ENCODE measurements around the gene HOXB8.

HOXB8 gene

DNA sequence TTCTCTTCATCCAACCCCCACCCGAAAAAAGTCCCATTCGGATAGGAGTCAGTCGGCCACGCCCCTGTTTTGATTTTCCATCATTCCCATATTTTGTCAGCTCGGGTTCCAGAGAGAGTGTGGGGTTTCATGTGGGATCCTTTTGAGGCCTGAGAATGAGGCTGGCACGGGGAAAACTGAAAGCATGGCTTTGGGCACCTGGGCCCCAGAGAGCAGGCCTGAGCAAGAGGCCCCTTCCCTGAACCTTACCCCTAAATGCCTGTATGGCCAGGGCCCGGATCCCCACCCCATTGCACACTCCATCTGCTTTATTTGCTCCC is 32.4 kb downstream of the HOXB8 start:
- no peak for DNase-seq

DNA sequence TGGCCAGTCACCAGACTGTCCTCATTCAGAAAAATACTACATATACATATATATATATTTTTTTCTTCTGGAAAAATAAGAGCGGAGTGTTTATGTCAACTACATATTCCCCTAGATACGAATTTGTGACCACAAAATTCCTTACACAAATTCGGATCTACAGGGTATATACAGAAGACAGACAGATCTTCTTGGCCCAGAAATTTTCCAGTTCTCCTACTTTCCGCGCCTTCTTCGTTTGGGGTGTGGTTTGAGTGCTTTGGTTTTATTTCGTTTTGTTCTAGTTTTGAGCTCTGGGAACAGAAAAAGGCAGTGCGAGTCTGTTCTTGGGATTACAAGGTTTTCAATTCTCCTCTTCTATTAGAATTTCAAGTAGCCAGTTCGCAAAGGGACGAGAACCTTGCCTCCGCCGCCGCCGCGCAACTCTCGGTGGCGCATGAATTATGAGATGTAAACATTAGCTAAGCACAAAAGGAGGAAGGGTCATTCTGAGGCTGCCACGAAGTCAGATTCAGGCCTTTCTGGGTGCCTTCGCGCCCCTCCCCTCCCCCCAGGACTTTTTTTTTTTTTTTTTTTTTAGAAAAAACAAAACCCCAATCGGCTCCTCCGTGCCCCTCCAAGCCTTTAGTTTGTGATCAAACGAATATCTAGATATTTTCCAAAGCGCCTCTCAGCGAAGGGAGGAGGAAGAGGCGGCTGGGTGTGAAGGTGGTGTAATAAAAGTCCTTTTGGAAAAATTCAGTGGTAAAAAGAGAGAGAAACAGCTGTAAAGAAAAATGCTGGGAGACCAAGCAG is 35.1 kb downstream of the HOXB8 start:
- DNase-seq, result peak; percentile 56

GRCh38 chr17:48579471-48579759 is 35.7 kb downstream of the HOXB8 start:
- DNase-seq, result no peak

DNA sequence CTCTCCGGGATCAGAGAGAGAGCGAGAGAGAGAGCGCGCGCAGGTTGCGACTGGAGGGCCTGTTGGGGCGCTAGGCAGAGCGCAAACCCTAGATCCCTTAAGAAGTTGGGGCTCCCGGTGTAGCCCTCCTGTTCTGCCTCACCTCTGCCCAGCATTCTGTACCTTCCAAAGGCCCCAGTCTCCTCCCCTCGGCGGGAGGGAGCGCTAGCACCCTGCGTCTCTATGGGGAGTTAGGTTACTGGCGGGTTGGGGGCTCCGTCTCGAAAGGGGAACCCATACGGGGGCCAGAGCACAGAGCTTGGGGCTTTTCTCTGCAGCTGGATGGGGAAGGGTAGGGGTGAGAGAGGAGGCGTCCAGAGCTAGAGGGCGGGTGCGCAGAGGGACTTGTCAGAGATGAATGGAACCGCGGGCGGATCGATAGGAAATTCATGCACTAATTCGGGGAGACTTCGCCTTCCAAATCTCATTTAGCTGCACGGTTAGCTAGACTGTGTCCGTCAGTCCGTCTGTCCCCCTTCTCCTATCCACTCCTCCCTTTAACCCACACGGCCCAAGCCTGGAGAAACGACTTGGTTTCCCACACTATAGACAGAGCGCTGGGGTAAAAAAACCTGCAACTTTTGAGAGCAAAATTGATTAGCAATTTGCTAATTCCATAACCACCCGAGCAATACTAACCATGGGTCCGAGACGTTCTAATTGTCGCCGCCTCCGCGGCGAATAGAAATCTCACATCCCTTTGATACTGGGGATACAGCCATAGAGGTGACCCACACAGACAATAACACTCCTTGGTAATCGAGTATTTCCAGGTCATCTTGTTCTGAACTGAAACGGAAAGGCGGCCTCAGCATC is 36.2 kb downstream of the HOXB8 start:
- peak; percentile 58 for DNase-seq

- DNase-seq, result peak; percentile 68
Measured at GRCh38 chr17:48577946-48578615, 37.0 kb downstream of the HOXB8 start, which contains the start of gene HOXB4. TSS of gene HOXB4 (minus strand) at chr17:48578350. CDS start at chr17:48578319, 31 bp downstream.

- no peak for DNase-seq
Measured at GRCh38 chr17:48577330-48577945, 37.7 kb downstream of the HOXB8 start.

- DNase-seq, result no peak
Measured at GRCh38 chr17:48576479-48577309, 38.4 kb downstream of the HOXB8 start.

DNA sequence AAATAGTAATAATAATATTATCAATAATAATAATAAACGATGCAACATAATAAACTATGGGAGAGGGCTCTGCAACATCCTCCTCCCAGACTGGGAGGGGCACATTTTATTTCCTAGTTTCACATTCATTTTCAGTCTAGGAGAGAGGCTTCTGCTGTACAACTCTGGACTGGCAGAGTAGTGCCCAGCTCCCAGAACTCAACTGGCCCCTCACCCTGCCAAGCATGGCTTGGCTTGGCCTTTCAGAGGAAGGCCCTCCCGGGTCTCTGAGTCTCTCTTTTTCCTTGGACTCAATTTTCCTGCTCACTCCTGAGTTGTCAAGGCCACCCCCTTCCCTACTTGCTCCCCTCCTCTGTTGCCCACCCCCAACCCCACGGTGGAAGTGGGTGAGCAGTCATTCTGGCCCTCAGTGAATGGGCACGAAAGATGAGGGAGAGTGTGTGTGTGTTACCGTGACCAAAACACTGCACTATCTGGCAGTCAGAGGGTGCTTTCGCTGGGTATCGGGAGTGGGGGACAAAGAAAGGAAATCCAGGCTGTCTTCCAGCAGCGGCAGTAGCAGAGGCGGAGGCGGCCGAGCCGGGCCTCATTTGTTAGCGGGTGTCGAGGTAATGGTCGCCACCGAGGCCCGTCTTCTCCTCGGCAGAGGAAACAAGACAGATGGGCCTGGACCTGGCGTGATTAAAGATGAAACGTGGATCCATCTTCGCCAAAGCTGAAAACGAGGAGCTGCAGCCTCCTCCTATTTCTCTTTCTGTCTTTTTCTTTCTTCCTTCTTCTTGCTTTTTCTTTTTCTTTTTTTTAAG is 39.2 kb downstream of the HOXB8 start:
- no peak for DNase-seq

- peak; percentile 83 for DNase-seq
Measured at GRCh38 chr17:48575066-48575582, 40.0 kb downstream of the HOXB8 start.

- DNase-seq, result no peak
Measured at GRCh38 chr17:48574505-48575065, 40.5 kb downstream of the HOXB8 start.

DNA sequence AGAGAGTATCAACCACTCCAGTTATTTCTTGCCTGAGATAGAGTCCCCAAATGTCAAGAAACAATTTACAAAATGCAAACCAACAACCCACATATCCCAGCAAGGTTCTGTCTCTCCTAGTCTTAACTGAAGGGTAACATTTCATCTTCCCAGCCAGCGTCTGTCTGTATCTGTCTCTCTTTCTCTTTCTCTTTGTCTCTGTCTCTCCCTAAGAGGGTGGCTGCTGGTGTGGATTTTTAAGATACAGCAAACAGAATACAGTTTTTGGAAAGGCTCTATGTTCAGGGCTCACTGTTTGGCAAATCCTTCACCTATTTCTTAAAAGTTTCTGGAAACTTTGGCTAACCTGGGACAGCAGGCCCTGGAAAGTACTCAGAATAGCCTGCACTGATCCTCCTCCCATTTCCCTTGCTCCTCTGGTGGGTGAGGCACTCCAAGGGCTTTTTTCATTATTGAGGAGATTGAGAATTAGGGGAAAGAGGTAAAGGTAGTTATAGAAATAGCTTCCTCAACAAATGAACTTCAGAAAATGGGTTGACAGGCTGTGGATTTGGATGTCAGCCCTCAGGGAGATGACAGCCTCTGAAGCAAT is 43.2 kb downstream of the HOXB8 start:
- no peak for DNase-seq

DNA sequence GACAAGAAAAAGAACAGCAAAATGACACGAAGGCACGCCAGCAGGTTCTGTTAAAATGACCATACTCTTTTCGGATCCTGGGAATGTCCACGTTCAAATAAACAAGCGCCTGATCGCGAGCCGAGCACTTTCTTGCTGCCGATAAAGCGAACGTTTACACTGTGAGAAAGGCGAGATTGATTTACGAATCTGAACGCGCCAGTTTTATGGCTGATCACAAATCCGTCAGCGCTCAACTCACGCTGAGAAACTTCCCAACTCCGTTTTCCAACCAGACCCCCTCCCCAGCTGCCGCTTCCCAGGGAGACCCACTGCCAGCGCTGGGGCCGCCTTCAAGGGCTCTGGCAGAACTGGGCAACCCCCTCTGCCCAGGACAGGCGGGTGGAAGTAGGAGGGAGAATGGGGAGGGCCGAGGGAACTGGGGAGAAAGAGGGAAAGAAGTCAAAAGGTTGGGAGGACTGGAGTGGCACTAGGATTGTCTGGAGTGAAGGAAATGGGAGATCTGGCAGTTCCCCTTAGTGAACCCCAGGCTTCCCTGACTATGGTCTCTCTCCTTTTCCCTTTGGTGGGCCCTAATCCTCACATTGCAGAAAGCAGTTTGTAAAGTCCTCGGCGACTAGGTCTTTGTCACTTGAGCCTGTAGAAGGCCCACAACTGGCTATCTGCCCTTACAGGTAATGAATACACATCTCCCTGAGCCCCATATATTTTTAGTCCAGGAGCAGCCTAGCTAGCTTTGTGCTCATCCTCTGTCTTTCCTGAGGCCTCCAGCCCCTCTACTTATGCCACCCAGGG is 43.9 kb downstream of the HOXB8 start:
- DNase-seq, result no peak

DNA sequence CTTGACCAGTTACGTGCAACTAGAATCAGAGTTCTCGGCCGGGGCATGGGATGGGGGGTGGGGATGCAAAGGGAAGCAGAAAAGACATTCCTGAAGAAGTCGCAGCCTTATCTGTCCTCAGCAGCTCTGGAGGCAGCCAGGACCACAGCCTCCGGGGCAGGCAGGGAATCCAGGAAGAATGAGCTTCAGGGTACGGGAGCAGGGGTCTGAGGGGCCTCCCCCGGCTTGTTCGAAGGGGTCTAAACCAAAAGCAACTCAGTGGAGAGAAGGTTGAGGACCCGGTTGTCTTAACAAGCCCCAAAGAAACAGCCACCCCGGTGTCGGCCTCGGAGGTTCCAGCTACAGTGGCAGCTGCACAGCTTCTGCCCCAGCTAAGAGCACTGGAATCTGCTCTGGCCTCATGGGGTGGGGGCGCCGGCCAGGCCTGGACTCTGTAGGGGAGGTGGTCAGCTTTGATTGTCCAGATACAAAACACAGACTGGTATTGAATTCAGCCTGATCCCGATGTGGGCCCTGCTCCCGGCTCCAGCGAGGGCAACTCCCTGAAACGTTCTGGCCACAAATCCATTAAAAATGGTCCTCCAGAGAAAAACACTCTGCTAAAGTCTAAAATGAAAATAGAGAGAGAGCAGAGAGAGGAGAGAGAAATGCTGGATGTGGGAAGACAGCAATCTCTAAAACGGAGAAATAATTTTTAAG is 44.6 kb downstream of the HOXB8 start:
- no peak for DNase-seq

DNA sequence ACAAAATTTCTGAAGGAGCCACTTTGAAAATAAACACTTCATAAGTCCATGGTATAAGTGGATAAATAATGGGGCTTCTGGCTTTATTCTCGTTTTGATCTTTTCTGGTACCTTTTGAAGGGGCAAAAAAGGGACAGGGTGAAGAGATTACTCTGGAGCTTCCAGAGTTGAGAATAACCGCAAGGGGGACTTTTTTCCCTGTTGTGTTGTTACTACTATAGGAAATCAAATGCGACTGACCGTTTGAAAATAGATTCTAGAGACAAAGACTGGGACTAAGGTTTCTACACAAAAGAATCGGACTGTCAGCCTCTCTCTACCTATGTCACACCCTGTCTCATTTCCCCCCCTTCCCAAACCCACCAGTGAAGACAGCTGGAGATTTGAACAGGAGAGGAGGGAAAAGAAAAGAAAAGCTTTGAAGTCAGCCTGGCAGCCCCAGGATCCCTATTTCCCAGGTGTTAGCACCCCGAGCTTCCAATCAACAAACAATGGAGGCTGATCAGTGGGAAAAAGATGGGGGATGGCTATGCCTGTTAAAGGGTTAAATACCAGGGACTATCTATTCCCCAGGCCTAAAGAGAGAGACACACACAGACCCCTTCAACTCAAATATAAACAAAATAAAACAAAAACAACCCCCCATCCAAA is 45.3 kb downstream of the HOXB8 start:
- no peak for DNase-seq

- no peak for DNase-seq
Measured at GRCh38 chr17:48569240-48569582, 45.9 kb downstream of the HOXB8 start.

DNA sequence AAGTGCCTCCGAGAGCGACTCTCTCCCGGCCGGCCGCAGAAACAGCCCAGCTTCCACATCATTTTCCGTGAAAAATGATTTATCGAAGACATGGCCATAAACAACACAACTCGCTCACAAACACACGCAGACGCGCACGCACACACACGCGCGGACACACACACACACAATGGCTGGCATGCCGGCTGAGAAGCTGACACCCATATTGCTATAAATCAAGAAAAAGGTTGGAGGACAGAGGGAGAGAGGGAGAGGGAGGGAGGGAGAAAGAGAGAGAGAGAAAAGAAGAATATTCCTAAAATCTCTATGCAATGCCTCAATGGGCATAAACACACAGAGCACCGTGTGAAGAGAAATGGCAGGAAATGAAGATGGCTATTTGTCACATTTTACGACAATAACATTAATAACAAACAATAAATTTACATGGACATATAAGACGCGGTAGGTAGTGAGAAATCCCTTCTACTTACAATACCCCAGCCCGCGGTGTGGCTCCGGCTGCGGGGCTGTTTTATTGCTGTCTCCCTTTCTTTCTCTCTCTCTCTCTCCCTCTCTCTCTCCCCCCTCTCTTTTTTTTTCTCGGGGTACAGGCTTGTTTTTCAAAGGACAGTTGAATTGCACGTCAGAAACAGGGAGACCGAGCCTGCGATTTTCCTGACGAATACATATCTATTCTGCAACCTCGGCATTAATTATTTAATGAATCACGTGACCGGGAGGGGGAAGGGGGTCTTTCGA is 46.4 kb downstream of the HOXB8 start:
- no peak for DNase-seq

DNA sequence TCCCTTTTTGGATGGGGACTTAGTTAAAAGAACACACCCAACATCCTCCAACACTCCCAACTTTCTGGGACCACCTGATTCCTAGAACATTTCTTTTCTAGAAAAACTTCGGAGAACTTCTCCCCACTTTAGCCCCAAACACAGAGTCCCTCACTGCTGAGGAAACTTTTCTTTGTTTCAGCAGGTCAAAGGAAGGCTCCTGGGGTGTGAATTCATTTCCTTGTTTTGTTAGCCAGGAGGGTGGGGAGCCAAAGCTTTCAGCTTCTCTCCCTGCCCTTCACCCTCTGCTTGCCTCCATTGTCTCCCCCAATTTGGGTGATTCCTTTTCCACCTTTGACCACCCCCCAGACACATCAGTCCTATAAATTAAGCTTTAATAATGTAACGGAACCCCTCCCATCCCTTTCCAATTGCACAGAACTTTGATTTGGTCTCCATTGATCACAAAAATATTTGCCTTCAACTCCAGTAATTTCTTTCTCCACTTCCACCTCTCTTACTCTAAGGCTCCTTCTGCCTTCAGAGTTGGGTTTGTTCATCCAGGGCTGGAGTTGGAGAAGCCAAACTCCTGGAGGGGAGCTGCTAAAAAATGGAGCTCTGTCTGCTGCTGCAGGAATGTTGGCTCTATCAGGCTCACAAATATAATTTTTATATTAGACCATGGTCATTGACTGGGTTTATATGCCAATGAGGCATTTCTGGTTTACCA is 47.3 kb downstream of the HOXB8 start:
- no peak for DNase-seq
